GM19239 (cell line): ENCODE results near the gene CACNA2D4.

Source experiments
- DNase-seq: peaks from one replicate; pipeline ENCODE4 v3.0.0; 2011; ENCODE audit warnings: low spot score; ENCODE audit not compliant: insufficient read length
- FAIRE-seq: peaks from 2 replicates; lab custom pipeline; 2011; peaks lifted over from hg19 to GRCh38; lab: Jason Lieb, UNC

Gene CACNA2D4

GRCh38 chr12:1919284-1919683 lies 832 bp upstream of the CACNA2D4 start:
- FAIRE-seq (no peak), DNase-seq (no peak)

GRCh38 chr12:1918884-1919236 lies 408 bp upstream of the CACNA2D4 start:
- FAIRE-seq (no peak), DNase-seq (no peak)

- FAIRE-seq = no peak
- no peak for DNase-seq
These were observed 1.0 kb downstream of the CACNA2D4 start for GRCh38 chr12:1917172-1918070.

GRCh38 chr12:1916371-1917171 lies 1.9 kb downstream of the CACNA2D4 start:
- DNase-seq (no peak), FAIRE-seq (no peak)

- FAIRE-seq = no peak
- DNase-seq = no peak
These were observed 3.1 kb downstream of the CACNA2D4 start for GRCh38 chr12:1915082-1915968.

GRCh38 chr12:1914114-1914911 lies 4.1 kb downstream of the CACNA2D4 start:
- DNase-seq (no peak), FAIRE-seq (no peak)

GRCh38 chr12:1913377-1914113 lies 4.9 kb downstream of the CACNA2D4 start:
- DNase-seq (no peak), FAIRE-seq (no peak)

GRCh38 chr12:1912580-1913376 lies 5.7 kb downstream of the CACNA2D4 start:
- DNase-seq = no peak
- no peak for FAIRE-seq

- FAIRE-seq = no peak
These were observed 6.6 kb downstream of the CACNA2D4 start for GRCh38 chr12:1911598-1912575.

GRCh38 chr12:1910468-1910867 lies 8.0 kb downstream of the CACNA2D4 start:
- no peak for DNase-seq
- FAIRE-seq = no peak

More at GRCh38 chr12:1911598-1912575, 6.6 kb downstream of the CACNA2D4 start:
- DNase-seq = no peak

GRCh38 chr12:1908758-1909157 lies 9.7 kb downstream of the CACNA2D4 start:
- DNase-seq (no peak), FAIRE-seq (no peak)

GRCh38 chr12:1907652-1908611 lies 10.5 kb downstream of the CACNA2D4 start:
- FAIRE-seq = no peak
- no peak for DNase-seq

- FAIRE-seq (no peak), DNase-seq (no peak)
These were observed 11.9 kb downstream of the CACNA2D4 start for GRCh38 chr12:1906579-1906978.

GRCh38 chr12:1904875-1905274 lies 13.6 kb downstream of the CACNA2D4 start:
- DNase-seq (no peak), FAIRE-seq (no peak)

GRCh38 chr12:1896964-1897363 lies 21.5 kb downstream of the CACNA2D4 start:
- no peak for FAIRE-seq
- no peak for DNase-seq

GRCh38 chr12:1890810-1891209 lies 27.6 kb downstream of the CACNA2D4 start:
- DNase-seq (no peak), FAIRE-seq (no peak)
